Measurements from ENCODE around the gene GCSH.

DNA sequence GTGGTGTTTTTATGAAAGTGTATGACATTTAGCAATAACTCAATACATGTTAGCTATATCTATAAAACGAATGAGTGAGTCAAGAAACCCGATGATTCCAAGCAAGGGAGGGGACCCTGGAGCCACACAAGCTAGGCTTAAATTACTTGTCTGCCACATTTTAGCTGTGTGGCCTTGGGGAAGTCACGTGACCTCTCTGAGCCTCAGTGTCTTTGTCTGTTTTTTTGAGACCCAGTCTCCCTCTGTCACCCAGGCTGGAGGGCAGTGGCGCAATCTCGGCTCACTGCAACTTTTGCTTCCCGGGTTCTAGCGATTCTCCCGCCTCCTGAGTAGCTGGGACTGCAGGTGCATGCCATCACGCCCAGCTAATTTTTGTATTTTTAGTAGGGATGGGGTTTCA is 20.1 kb upstream of the GCSH start:
- TF ChIP-seq POLR2A (IDR thresholded peaks at IDR 0.05), result no peak
- TF ChIP-seq, protein P1, sequence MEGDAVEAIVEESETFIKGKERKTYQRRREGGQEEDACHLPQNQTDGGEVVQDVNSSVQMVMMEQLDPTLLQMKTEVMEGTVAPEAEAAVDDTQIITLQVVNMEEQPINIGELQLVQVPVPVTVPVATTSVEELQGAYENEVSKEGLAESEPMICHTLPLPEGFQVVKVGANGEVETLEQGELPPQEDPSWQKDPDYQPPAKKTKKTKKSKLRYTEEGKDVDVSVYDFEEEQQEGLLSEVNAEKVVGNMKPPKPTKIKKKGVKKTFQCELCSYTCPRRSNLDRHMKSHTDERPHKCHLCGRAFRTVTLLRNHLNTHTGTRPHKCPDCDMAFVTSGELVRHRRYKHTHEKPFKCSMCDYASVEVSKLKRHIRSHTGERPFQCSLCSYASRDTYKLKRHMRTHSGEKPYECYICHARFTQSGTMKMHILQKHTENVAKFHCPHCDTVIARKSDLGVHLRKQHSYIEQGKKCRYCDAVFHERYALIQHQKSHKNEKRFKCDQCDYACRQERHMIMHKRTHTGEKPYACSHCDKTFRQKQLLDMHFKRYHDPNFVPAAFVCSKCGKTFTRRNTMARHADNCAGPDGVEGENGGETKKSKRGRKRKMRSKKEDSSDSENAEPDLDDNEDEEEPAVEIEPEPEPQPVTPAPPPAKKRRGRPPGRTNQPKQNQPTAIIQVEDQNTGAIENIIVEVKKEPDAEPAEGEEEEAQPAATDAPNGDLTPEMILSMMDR (IDR thresholded peaks at IDR 0.05), result no peak
